NCI-H2196 (cell line): ENCODE results near the gene KIT.
A peak's percentile ranks its signal among the peaks of the same experiment; 100 is the strongest.

ENCODE experiments used
- DNase-seq: peaks from one replicate; lab custom pipeline; 2025; ENCODE audit not compliant: unreplicated experiment; lab: John Stamatoyannopoulos, UW

KIT gene

DNA sequence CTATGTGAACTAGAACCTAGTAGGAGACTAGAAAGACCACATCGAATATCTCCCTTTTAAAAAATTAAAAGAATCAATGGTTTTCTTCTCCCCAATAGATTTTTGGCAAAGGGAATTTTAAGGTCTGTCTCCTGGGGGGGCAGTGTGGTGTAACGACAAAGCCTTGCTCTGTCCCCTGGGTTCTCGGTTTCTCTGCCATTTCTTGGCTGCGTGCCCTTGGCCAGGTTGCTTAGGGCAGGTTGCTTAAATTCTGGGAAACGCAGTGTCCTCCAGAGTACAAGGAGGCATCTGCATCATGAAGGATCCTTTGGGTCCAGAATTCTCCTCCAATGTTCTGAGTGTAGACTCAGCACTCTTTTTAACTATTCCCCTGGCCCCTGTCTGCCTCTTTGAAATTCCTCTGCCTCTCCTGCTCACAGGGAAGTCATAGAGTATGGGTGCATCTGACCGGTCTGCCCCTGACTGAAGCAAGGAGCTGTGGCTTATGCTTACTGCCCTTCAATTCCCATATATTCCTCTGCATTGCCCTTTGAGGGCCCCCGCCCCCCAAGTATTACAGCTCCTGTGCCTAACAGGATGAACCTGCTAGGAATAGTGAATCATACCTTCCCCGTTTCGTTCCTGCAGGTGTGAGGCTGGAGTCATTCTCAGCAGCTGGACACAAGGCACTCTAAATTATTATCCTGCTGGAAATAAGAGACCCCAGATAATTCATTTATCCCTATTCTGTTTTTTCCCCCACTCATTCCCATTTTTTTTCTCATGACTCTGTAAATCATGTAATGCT, 2.2 kb downstream of the KIT start:
- DNase-seq, result peak; percentile 17

DNA sequence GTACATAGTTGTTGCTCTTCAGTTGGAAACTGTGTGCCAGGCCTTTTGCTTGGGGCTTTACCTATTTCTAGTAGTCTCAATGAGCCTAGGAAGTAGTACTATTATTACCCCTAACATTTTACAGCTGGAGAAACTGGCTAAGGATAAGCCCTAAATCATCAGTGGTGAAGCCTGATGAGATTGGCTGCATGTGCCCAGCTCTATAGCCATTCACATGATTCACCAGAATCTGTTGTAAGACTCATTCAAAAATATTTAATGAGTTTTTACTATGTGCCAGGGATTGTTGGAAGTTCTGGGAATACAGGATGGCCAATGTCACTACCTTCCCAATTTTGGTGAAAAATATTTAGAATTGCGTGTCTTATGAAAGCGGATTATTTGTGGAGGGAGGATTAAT, 2.8 kb downstream of the KIT start:
- DNase-seq, result no peak

DNA sequence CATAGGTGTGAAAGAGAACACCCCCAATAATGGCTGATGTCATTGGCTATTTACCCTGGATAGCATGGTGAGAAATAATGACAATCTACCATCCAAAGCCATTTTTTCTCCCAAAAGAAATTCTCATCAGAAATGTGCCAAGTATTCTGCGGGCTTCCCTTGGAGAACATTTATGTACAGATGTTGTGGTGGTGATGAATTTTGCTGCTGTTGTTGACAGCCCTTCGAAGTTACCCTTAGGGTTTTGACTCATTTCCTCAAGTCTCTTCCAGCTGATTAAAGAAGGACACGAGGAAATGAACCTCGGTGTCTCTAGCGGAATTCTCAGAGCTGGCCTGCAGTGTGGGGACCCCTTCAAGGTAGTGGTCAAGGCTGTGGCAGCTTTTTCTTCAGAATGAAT, 3.4 kb downstream of the KIT start:
- no peak for DNase-seq

DNA sequence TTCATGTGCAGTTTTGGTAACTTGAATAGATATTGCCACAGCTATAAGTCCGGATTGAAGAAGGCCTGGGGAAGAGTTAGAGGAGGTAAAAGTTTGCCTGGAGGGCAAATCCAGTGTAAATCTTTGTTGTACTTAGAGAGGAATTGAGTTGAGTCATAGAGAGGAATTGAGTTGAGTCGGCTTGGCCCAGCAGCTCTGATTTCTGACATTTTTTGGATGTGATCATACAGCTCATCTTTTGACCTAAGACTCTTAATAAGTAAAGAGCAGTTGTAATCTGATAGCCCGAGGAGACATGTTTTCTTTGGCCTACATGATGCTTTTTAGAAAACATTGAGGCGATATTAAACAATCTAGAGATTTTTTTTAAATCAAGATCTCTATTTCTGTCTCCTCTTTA, 3.9 kb downstream of the KIT start:
- DNase-seq, result no peak

DNA sequence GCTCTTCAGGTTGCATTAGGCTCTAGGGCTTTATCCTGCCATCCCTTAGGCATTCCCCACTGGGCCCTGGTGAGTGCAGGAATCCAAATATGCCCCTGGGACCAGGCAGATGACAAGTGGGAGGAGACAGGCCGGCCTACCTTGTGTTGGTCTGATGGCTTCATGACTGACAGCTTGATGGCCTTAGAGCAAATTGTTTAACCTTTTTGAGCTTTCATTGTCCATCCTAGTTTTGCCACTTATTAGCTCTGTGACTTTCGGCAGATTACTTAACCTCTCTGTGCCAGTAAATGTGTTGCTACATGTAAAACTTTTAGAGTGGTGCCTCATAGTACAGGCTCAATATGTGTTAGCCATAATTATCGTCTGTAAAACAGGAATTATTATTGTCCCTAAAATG, 4.4 kb downstream of the KIT start:
- DNase-seq, result no peak

DNA sequence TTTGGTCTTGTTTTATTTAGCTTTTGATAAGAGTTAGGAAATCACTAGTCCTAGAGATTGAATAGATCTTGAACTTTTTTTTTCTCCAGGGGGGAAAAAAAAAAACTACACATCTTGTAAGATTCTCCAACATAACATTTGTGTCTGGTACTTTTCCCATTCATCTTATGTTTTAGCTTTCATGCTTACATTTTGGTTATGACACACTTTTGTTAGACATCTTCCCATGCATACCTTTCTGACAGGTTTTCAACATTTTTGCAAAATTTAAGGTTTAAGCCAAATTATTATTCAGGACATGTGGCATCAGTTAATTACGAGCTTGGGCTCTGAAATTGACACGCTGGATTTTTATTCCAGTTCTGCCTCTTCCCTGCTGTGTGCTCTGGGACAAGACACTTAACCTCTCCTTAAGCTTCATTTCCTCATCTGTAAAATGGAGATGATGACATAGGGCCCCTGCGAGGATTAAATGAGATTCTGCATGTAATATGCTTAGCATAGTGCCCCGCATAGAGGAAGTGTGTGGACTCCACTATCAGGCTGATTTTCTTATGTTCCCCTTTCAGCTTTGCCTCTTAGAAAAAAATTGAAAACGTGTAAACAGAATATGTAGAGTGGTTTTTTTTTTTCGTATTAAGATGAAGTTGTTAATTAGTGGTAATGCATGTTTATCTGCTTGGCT, 5.3 kb downstream of the KIT start:
- no peak for DNase-seq

DNA sequence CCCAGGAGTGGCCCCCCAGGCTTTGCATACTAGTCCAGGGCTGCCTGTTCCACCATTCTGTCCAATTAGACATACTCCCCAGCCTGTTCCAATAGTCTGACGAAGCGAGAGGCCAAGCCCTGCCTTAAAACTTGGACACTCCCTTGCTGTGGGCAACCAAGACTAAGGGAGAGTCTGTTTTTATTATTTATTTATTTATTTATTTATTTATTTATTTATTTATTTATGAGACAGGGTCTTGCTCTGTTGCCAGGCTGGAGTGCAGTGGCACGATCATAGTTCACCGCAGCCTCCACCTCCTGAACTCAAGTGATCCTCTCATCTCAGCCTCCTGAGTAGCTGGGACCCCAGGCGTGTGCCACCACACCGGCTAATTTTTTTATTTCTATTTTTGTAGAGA, 6.6 kb downstream of the KIT start:
- no peak for DNase-seq

DNA sequence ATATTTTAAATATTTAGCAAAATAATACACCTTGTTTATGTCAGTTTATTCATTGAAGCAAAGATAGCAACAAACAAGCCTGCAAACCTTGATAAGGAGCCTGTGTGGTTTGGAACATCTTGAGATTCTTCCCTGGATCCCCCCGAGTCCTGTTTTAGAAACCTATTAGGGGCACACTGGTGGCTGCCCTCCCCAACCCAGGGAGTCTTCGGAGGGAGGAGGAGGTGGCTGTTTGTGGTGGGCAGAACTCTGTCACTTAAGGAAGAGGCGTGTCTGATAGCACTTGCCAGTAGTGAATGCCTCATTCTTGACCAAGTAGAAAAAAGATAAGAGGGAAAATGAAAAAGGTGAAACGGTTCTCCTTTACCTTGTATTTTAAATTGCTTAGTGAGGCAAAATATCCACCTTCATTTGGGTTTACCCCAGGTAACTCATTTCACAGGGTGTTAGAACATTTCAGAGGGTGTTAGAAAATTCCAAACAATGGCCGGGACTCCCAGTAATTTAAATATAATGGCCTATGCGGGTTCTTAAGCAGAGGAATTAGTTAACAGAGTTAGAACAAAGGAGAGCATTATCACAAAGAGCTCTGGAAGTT, 10.4 kb downstream of the KIT start:
- DNase-seq, result no peak

DNA sequence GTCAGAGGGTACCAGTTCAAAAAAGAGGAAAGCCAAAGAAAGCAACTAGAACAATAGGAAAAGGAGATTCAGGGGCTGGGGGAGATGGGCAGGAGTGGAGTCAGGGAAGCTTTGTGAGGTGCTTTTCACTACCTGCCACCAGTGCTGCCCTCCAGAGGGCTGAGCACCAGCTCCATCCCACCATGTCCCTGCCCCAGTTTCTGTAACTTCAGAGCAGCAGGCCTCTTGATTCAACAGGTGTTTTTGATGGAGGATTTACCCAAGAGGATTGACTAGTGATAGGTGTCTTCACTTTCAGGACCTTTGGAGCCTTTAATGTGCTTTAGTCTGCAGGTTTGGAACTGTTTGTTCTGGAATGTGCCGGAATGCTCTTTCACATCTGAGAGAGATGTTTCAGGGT, 12.1 kb downstream of the KIT start:
- no peak for DNase-seq

DNA sequence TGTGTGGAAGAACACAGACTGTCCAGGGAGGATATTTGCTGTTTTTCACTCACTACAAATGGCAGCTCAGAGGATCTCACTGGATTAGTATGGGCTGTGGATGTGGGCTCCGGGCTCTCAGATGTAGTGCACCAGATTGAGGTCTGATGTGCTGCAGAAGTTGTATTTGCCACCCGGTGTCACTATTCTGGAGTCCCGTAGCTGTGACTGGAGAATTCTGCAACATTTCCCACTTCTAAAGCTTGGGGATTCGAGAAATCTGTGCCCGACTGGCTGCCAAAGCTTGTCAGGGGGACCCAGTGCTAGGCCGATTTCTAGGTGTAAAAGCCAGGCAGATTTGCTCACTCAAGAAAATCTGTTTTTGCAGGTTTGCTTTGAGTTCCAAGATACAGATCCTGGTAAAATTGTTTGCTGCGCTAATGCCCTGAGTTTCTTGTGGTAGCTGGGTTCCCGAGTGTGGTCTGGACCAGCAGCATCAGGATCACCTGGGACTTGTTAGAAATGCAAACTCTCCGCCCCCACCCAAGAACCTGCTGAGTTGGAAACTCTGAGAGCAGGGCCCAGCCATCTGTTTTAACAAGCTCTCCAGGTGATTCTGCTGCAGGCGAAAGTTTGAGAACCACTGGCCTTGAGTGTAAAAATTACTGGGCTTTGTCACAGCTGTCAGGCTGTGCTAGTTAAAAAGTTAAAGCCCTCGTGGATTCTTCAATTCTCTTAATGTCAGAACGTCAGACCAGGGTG, 18.1 kb downstream of the KIT start:
- DNase-seq, result no peak

DNA sequence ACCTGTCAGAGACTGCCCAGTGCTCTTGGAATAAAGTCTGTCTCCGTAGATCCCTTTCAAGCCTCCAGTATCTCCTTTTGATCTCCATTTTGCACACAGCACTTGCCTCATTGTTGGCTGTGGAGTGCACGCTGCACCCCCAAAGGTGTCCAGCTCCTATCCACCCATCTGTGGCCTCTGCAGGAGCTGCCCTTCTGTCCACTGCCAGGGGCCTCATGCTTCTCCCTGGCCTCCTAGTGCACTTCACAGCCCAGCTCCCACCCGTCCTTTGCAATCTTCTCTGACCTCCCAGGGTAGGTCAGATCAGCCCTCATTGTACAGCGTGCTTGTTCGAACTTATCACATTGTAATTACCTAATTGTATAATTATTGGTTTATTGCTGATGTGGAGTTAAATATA, 18.9 kb downstream of the KIT start:
- no peak for DNase-seq

DNA sequence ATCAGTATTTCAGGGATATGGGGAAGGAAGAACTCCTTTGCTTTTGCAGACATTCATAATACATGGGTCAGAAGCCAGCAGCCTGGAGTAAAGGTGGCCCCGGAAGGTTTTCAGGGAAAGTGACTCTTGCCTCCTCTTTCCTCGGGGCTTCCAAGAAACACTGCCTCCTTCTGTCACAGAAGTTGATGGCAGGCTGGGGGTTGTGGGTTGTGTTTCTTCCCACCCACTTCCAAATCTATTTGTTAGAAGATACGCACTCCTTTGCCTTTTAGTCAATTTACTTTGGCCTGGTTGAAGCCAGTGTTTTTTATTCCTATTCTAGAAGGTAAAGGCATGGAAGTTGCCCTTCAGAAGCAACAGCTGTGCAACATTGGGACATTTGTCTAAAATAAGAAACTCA, 19.7 kb downstream of the KIT start:
- DNase-seq, result no peak

DNA sequence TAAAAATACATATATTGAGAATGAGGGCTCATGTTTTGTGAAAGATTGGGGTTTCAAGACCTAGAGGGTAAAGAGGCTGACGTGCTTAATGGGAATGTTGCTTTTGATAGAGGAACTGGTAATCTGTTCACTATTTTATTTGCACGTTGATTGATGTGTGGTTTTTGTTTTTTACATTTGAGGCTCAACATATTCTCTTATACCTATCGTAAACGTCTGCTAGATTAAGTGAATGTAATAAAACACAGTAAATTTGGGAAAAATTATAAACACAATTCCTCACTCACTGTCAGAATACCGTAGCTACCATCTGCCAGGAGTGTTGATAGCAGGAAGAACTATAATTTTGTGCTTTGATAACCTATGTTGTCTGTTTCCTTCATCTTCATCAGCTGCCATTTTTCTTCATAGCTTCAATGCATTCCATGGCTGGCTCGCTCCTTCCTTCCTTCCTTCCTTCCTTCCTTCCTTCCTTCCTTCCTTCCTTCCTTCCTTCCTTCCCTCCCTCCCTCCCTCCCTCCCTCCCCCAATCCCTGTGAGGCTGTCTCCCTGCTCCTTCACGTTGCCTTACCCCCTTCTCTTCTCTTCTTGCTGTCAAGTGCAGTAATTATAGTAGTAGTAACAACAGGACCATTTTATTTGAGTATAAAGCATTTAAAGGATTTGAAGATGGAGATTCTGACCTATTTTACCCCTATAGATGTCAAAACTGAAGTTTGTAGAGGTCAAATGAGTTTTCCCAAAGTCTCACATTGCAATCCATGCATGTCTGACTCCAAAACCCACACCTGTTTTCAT, 20.3 kb downstream of the KIT start:
- no peak for DNase-seq

DNA sequence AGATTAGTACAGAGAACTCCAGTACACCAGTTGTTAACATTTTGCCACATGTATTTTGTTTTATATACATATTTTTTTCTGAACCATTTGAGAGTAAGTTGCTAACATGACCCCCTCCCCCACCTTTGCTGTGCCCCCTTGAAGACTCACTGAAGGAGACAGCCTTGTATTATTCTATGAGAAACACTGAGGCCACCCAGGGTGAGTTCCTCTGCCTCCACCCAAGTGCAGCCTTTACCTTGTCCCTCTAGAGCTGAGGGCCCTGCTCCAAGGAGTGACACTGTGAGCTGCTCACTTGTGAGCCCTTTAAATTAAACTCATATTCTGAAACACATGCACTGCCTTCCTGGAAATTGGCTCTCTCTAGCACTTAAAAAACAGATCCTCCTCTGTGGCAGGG, 21.1 kb downstream of the KIT start:
- no peak for DNase-seq

DNA sequence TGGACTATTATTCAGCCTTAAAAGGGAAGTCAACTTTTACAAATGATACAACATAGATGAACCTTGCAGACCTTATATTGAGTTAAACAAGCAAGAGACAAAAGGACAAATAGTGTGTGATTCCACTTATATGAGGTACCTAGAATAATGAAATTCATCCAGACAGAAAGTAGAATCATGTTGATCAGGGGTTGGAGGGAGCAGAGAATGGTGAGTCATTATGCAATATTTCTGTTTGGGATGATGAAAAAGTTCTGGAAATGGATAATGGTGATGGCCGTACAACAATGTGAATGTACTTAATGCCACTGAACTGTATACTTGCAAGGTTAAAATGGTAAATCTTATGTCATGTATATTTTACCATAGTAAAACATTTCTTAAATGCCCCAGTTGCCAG, 22.1 kb downstream of the KIT start:
- no peak for DNase-seq

DNA sequence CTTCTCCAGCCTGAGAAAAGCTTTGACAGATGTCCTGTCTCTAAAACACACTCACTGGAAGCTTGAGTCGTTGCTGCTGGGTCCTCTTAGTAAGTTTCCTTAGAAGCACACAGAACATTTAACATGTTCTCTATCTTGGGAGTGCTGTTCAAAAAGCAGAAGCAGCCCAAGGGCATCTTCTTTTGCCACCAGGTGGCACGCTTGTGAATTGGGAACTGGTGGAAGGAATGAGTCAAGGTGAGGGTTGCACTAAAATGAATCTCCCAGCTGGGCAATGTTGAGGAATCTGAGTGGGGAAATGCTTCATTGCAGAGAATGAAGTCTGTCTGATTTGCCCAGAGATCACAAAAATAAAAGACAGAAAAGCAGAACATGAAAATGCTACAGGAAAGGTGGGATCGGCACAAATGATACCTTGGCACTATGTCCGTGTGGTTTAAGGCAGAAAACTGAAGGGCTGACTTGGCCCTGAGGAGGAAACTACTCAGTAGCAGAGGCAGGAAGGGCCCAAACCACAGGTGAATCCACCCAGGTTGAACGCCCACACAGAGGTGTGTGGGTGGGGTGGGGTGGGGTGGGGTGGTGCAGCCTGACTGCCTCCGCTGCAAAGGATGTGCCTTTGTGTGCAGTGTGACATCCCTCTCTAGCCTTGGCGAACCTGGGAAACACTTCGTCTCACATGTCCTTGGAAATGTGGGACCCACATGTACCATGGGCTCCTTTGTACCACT, 26.0 kb downstream of the KIT start:
- no peak for DNase-seq

DNA sequence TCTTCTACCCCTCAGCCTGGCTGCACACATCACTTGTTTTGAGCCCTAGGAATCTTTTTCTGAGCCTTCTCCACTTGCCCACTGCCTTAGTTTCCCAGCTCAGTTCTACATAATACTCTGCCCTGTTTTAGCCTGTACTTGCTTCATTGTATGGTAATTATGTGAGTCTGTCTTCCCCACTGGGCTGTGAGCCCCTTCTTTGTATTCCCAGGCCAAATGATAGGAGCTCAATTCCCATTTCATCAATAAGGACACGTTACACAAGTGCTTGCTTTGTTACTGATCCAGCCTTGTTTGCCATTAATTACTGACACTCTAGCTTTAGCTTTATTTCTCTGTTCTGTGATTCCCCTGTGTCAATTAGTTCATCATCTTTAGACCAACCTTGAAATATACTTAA, 28.1 kb downstream of the KIT start:
- no peak for DNase-seq

DNA sequence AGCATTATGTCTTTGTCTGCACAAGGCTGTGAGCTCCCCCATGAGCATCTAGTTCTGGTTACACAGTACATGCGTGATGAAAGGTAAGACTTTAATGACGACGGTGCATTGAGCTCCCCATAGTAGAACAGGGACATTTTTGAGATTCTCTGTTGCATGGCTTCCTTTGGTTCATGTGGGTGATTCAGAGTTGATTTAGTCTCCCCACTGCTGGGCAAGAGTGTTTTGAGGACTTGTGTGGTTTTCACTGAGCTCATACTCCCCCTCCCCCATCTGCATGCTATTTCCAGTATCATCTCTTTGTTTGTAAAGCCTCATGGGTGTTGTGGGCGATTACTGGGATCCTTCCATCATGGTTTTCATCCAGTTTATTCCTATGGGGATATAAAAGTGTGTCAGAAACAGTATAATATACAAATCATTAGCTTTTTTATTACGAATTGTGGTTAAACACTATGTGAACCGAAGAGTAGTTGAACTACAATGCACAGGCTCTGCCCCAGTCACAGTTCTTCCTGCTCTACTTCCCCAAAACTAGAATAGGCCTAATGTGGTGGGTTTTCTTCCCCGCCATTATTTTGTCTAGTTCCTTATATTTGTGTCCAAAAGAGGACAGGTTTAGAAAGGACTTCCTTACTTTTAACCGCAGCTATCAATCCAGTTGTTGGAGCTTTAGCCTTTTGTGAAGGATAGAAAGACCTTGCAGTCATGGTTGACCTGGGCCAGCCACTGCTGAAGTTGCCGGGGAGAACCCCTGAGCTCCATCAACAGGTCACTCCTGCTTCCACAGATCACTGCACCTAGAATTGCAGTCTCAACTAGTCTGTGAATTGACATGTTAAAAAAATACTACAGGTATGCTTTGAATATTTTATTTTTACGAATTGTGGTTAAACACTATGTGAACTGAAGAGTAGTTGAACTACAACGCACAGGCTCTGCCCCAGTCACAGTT, 30.4 kb downstream of the KIT start:
- no peak for DNase-seq

DNA sequence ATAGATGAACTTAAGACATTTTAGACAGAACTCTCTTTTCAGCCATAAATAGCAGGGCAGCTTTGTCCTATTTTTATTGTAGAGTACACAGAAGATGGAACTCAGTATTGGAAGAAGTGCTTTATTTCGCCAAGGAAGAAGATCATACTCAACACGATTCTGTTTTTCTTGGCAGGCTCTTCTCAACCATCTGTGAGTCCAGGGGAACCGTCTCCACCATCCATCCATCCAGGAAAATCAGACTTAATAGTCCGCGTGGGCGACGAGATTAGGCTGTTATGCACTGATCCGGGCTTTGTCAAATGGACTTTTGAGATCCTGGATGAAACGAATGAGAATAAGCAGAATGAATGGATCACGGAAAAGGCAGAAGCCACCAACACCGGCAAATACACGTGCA, 37.6 kb downstream of the KIT start:
- no peak for DNase-seq
